ENCODE data around the gene UTS2B.
"Not testable (repeated sequence)": the region's sequence is repeated elsewhere in the genome, so short reads cannot be mapped to it uniquely, and the experiment has no call there.

Gene UTS2B

GRCh38 chr3:191254098-191254873 lies 76.0 kb downstream of the UTS2B start:
- H3K79me2 ChIP-seq (ENCODE audit: control insufficient read depth, insufficient read depth, low read length, poor library complexity) = no peaks in the 10 kb centered on the region
- H2BK120ac ChIP-seq (ENCODE audit: insufficient read depth, low read length, poor library complexity) = no peak overlapping the region
- H4K8ac ChIP-seq (ENCODE audit: low read depth, low read length) = no peak overlapping the region
- no peak overlapping the region for H3K4ac ChIP-seq (ENCODE audit: low read depth, low read length)
- H3K18ac ChIP-seq (ENCODE audit: low read length) = no peak overlapping the region
- no peaks in the 10 kb centered on the region for H3K9me3 ChIP-seq (ENCODE audit: insufficient read depth, low read depth, low read length)
- no peak for DNase-seq
- no peak overlapping the region for H2BK12ac ChIP-seq (ENCODE audit: low read length)
- H3K23ac ChIP-seq (ENCODE audit: low read length) = no peak overlapping the region
- H3K27ac ChIP-seq (ENCODE audit: low read depth, low read length) = no peak overlapping the region
- no peak overlapping the region for H4K91ac ChIP-seq (ENCODE audit: low read depth, low read length)
- H3K14ac ChIP-seq (ENCODE audit: low read length) = no peak overlapping the region
- no peak overlapping the region for H2AK5ac ChIP-seq (ENCODE audit: low read length)
- no peak overlapping the region for H3K4me2 ChIP-seq (ENCODE audit: low read length)
- peaks cover 3 to 4% of the 10 kb centered on the region in 2 experiments for H3K4me1 ChIP-seq (ENCODE audit: control insufficient read depth in 1 of 2, insufficient read depth in 2 of 2, low read length in 2 of 2)
- H4K12ac ChIP-seq (ENCODE audit: low read depth, low read length) = no peak overlapping the region
- no peak overlapping the region for H2AFZ ChIP-seq (ENCODE audit: insufficient read depth, low read length, poor library complexity)
- H3K36me3 ChIP-seq (ENCODE audit: control insufficient read depth in 1 of 2, insufficient read depth in 2 of 2, low read length in 2 of 2) = no peaks in the 10 kb centered on the region
- no peak overlapping the region for H3K9ac ChIP-seq (ENCODE audit: low read length)
- WGBS (ENCODE audit: extremely low coverage, insufficient coverage, insufficient read length) = no CpG with 5 or more reads among the region's 3 CpGs
- peaks cover 4% of the 10 kb centered on the region for H3K79me1 ChIP-seq (ENCODE audit: low read length)
- no peaks in the 10 kb centered on the region for H3K27me3 ChIP-seq (ENCODE audit: insufficient read depth, low read length)
- H2BK5ac ChIP-seq (ENCODE audit: low read depth, low read length, poor library complexity) = no peak overlapping the region
- no peak overlapping the region for H3K4me3 ChIP-seq (ENCODE audit: low read depth, low read length)

DNA sequence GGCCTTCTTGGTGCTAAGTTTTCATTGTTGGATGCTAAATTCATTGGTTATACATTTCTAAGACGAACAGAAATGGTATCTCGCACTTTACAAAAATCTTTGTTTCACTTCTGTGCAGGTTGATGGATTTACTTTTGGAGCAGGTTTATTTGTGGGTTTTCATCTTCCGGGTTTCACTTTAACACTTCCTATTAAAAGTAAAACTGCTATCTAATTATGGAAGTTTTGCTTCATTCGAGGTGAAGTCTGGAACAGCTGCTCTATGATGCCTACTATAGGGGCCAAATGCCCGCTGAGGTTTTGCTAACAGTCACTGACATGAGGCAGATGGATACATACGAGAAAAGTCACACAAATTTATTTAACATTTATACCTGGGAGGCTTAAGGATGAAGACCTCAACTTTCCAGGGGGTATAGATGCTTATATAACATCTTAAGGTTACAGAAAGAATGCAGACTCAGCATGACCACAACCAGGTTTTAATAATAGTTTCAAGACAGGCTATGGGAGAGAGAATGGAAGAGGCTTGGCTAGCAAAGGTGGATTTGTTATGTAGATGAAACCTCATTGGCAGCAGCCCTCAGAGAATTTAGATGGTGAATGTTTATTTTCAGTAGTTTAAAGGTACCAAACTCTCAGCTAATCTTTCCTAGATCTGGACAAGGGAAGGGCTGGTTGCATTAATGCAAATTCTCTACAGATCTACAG lies 77.1 kb downstream of the UTS2B start:
- Histone ChIP-seq H3K79me1 (ENCODE audit: low read length) (no peaks in the 10 kb centered on the region), H3K27me3 (ENCODE audit: insufficient read depth, low read length) (no peaks in the 10 kb centered on the region), H4K12ac (ENCODE audit: low read depth, low read length) (no peak overlapping the region), H2AK5ac (ENCODE audit: low read length) (no peak overlapping the region), H3K14ac (ENCODE audit: low read length) (no peak overlapping the region), H3K18ac (ENCODE audit: low read length) (no peak overlapping the region), H2BK120ac (ENCODE audit: insufficient read depth, low read length, poor library complexity) (no peak overlapping the region), H3K36me3 (ENCODE audit: control insufficient read depth in 1 of 2, insufficient read depth in 2 of 2, low read length in 2 of 2) (no peaks in the 10 kb centered on the region), H3K4me2 (ENCODE audit: low read length) (no peak overlapping the region), H4K91ac (ENCODE audit: low read depth, low read length) (no peak overlapping the region), H3K9ac (ENCODE audit: low read length) (no peak overlapping the region), H3K4me1 (ENCODE audit: control insufficient read depth in 1 of 2, insufficient read depth in 2 of 2, low read length in 2 of 2) (peaks cover 0 to 4% of the 10 kb centered on the region in 2 experiments), H2AFZ (ENCODE audit: insufficient read depth, low read length, poor library complexity) (no peak overlapping the region), H4K8ac (ENCODE audit: low read depth, low read length) (no peak overlapping the region), H2BK5ac (ENCODE audit: low read depth, low read length, poor library complexity) (no peak overlapping the region), H3K23ac (ENCODE audit: low read length) (no peak overlapping the region), H3K27ac (ENCODE audit: low read depth, low read length) (no peak overlapping the region), H3K4me3 (ENCODE audit: low read depth, low read length) (no peak overlapping the region), H3K9me3 (ENCODE audit: insufficient read depth, low read depth, low read length) (no peaks in the 10 kb centered on the region), H3K79me2 (ENCODE audit: control insufficient read depth, insufficient read depth, low read length, poor library complexity) (no peaks in the 10 kb centered on the region), H2BK12ac (ENCODE audit: low read length) (no peak overlapping the region), H3K4ac (ENCODE audit: low read depth, low read length) (no peak overlapping the region)
- DNase-seq = no peak
- WGBS (ENCODE audit: extremely low coverage, insufficient coverage, insufficient read length) = no CpG with 5 or more reads among the region's 6 CpGs

GRCh38 chr3:191246630-191247029 lies 83.7 kb downstream of the UTS2B start:
- H3K4me3 ChIP-seq (ENCODE audit: low read depth, low read length) = no peak overlapping the region
- no peak overlapping the region for H2BK12ac ChIP-seq (ENCODE audit: low read length)
- H3K14ac ChIP-seq (ENCODE audit: low read length) = no peak overlapping the region
- WGBS (ENCODE audit: extremely low coverage, insufficient coverage, insufficient read length) = no CpG with 5 or more reads among the region's 1 CpG
- H3K4me2 ChIP-seq (ENCODE audit: low read length) = no peak overlapping the region
- H4K12ac ChIP-seq (ENCODE audit: low read depth, low read length) = no peak overlapping the region
- DNase-seq = peak; percentile 49 to 81
- no peak overlapping the region for H4K8ac ChIP-seq (ENCODE audit: low read depth, low read length)
- no peaks in the 10 kb centered on the region for H3K9me3 ChIP-seq (ENCODE audit: insufficient read depth, low read depth, low read length)
- H3K18ac ChIP-seq (ENCODE audit: low read length) = no peak overlapping the region
- H2AK5ac ChIP-seq (ENCODE audit: low read length) = no peak overlapping the region
- no peaks in the 10 kb centered on the region for H3K79me2 ChIP-seq (ENCODE audit: control insufficient read depth, insufficient read depth, low read length, poor library complexity)
- H3K27me3 ChIP-seq (ENCODE audit: insufficient read depth, low read length) = no peaks in the 10 kb centered on the region
- no peaks in the 10 kb centered on the region for H3K36me3 ChIP-seq (ENCODE audit: control insufficient read depth in 1 of 2, insufficient read depth in 2 of 2, low read length in 2 of 2)
- H4K91ac ChIP-seq (ENCODE audit: low read depth, low read length) = no peak overlapping the region
- H2AFZ ChIP-seq (ENCODE audit: insufficient read depth, low read length, poor library complexity) = no peak overlapping the region
- H3K9ac ChIP-seq (ENCODE audit: low read length) = no peak overlapping the region
- H3K23ac ChIP-seq (ENCODE audit: low read length) = no peak overlapping the region
- H3K27ac ChIP-seq (ENCODE audit: low read depth, low read length) = no peak overlapping the region
- H2BK5ac ChIP-seq (ENCODE audit: low read depth, low read length, poor library complexity) = no peak overlapping the region
- no peaks in the 10 kb centered on the region for H3K79me1 ChIP-seq (ENCODE audit: low read length)
- H2BK120ac ChIP-seq (ENCODE audit: insufficient read depth, low read length, poor library complexity) = no peak overlapping the region
- H3K4ac ChIP-seq (ENCODE audit: low read depth, low read length) = no peak overlapping the region
- no peaks in the 10 kb centered on the region for H3K4me1 ChIP-seq (ENCODE audit: control insufficient read depth in 1 of 2, insufficient read depth in 2 of 2, low read length in 2 of 2)

- H3K9ac ChIP-seq (ENCODE audit: low read length); H2BK120ac ChIP-seq (ENCODE audit: insufficient read depth, low read length, poor library complexity); H4K91ac ChIP-seq (ENCODE audit: low read depth, low read length); H3K36me3 ChIP-seq (ENCODE audit: control insufficient read depth in 1 of 2, insufficient read depth in 2 of 2, low read length in 2 of 2); H4K8ac ChIP-seq (ENCODE audit: low read depth, low read length); H3K18ac ChIP-seq (ENCODE audit: low read length); H2AK5ac ChIP-seq (ENCODE audit: low read length); H3K79me1 ChIP-seq (ENCODE audit: low read length); H3K9me3 ChIP-seq (ENCODE audit: insufficient read depth, low read depth, low read length); H3K23ac ChIP-seq (ENCODE audit: low read length); H4K12ac ChIP-seq (ENCODE audit: low read depth, low read length); H3K79me2 ChIP-seq (ENCODE audit: control insufficient read depth, insufficient read depth, low read length, poor library complexity); H3K14ac ChIP-seq (ENCODE audit: low read length); H3K4ac ChIP-seq (ENCODE audit: low read depth, low read length); H3K4me2 ChIP-seq (ENCODE audit: low read length); H2AFZ ChIP-seq (ENCODE audit: insufficient read depth, low read length, poor library complexity); H3K4me1 ChIP-seq (ENCODE audit: control insufficient read depth in 1 of 2, insufficient read depth in 2 of 2, low read length in 2 of 2); H3K27ac ChIP-seq (ENCODE audit: low read depth, low read length); H2BK5ac ChIP-seq (ENCODE audit: low read depth, low read length, poor library complexity); H3K27me3 ChIP-seq (ENCODE audit: insufficient read depth, low read length); H3K4me3 ChIP-seq (ENCODE audit: low read depth, low read length): not testable (repeated sequence)
- peak in 1 of 2 donors; percentile 37 for DNase-seq
- peak overlapping the region; percentile 17 for H2BK12ac ChIP-seq (ENCODE audit: low read length)
- no CpG with 5 or more reads among the region's 5 CpGs for WGBS (ENCODE audit: extremely low coverage, insufficient coverage, insufficient read length)
These were observed 84.3 kb downstream of the UTS2B start for GRCh38 chr3:191246034-191246433.
